ENCODE data around the gene ZNHIT2.

- TF ChIP-seq POLR2A (IDR thresholded peaks at IDR 0.05) (no peak), CTCF (IDR thresholded peaks at IDR 0.05) (peak in 2 of 3 experiments; percentile 31 to 38)
Measured at GRCh38 chr11:65095974-65096806, 21.3 kb downstream of the ZNHIT2 start, which contains the start of gene VPS51.
